ENCODE data around the gene MACO1. TPM values are rescaled to one million over a fixed set of nuclear protein-coding genes. Genes with fewer than 3 reads are reported as not detected.
A peak's percentile ranks its signal among the peaks of the same experiment; 100 is the strongest.

The MACO1 gene
- total RNA-seq, 2 experiments from 2014 or later = 24.1 to 24.9 TPM

- intact Hi-C loops (cut with DNase I, micrococcal nuclease) = no loop called here
- DNase-seq = no peak
Measured at GRCh38 chr1:25531082-25531461, 100.4 kb downstream of the MACO1 start.

GRCh38 chr1:25532970-25533369, 102.3 kb downstream of the MACO1 start:
- H3K27ac Mint-ChIP-seq = no peak overlapping the region
- no peaks in the 10 kb centered on the region for H3K27me3 Mint-ChIP-seq
- Histone ChIP-seq H3K27me3 (ENCODE audit: control insufficient read depth in 1 of 2, insufficient read depth in 2 of 2, low read length in 2 of 2) (no peaks in the 10 kb centered on the region), H3K4me3 (ENCODE audit: low read length) (no peak overlapping the region), H3K36me3 (ENCODE audit: insufficient read depth, low read length) (no peaks in the 10 kb centered on the region), H3K4me1 (ENCODE audit: insufficient read depth, low read length) (no peaks in the 10 kb centered on the region), H3K9me3 (ENCODE audit: control insufficient read depth in 1 of 2, insufficient read depth in 1 of 2, low read length in 2 of 2) (no peaks in the 10 kb centered on the region), H3K27ac (ENCODE audit: low read depth in 1 of 2, low read length in 2 of 2) (no peak overlapping the region)
- H3K4me3 Mint-ChIP-seq = no peak overlapping the region
- CTCF ChIA-PET = no interaction called here
- DNase-seq (no peak), ATAC-seq (ENCODE audit: poor library complexity) (no peak)
- peak; percentile 16 for TF ChIP-seq CTCF (IDR thresholded peaks at IDR 0.05)
- H3K9me3 Mint-ChIP-seq = no peaks in the 10 kb centered on the region
- no peaks in the 10 kb centered on the region for H3K36me3 Mint-ChIP-seq (ENCODE audit: low read depth)
- intact Hi-C loops (cut with DNase I, micrococcal nuclease) = no loop called here
- POLR2A ChIA-PET = no interaction called here
- H3K4me1 Mint-ChIP-seq (ENCODE audit: low read depth) = no peaks in the 10 kb centered on the region

More at GRCh38 chr1:25531082-25531461, 100.4 kb downstream of the MACO1 start:
- Histone ChIP-seq H3K4me3 (ENCODE audit: low read length) (no peak overlapping the region), H3K9me3 (ENCODE audit: control insufficient read depth in 1 of 2, insufficient read depth in 1 of 2, low read length in 2 of 2) (no peaks in the 10 kb centered on the region), H3K27me3 (ENCODE audit: control insufficient read depth in 1 of 2, insufficient read depth in 2 of 2, low read length in 2 of 2) (no peaks in the 10 kb centered on the region), H3K36me3 (ENCODE audit: insufficient read depth, low read length) (no peaks in the 10 kb centered on the region), H3K27ac (ENCODE audit: low read depth in 1 of 2, low read length in 2 of 2) (no peak overlapping the region), H3K4me1 (ENCODE audit: insufficient read depth, low read length) (no peaks in the 10 kb centered on the region)
- TF ChIP-seq CTCF (IDR thresholded peaks at IDR 0.05) = no peak
- POLR2A ChIA-PET = interaction anchor here (1.2 kb wide), 1 partner anchor 24 kb away, joined by 3 read pairs; no protein-coding TSS in a partner anchor
- Mint-ChIP-seq H3K4me1 (ENCODE audit: low read depth) (no peaks in the 10 kb centered on the region), H3K36me3 (ENCODE audit: low read depth) (no peaks in the 10 kb centered on the region), H3K4me3 (no peak overlapping the region), H3K27ac (no peak overlapping the region), H3K27me3 (no peaks in the 10 kb centered on the region), H3K9me3 (no peaks in the 10 kb centered on the region)
- no peak for ATAC-seq (ENCODE audit: poor library complexity)
- CTCF ChIA-PET = no interaction called here

- intact Hi-C loops (cut with DNase I, micrococcal nuclease) = no loop called here
- H3K27me3 Mint-ChIP-seq = no peaks in the 10 kb centered on the region
- ATAC-seq (ENCODE audit: poor library complexity) (no peak), DNase-seq (no peak)
- H3K9me3 Mint-ChIP-seq = no peaks in the 10 kb centered on the region
- ChIA-PET CTCF (no interaction called here), POLR2A (no interaction called here)
- H3K27ac Mint-ChIP-seq = no peak overlapping the region
- H3K4me1 Mint-ChIP-seq (ENCODE audit: low read depth) = no peaks in the 10 kb centered on the region
- no peak for TF ChIP-seq CTCF (IDR thresholded peaks at IDR 0.05)
- no peak overlapping the region for H3K4me3 Mint-ChIP-seq
- H3K27me3 ChIP-seq (ENCODE audit: control insufficient read depth in 1 of 2, insufficient read depth in 2 of 2, low read length in 2 of 2) = no peaks in the 10 kb centered on the region
- H3K9me3 ChIP-seq (ENCODE audit: control insufficient read depth in 1 of 2, insufficient read depth in 1 of 2, low read length in 2 of 2) = no peaks in the 10 kb centered on the region
- H3K36me3 ChIP-seq (ENCODE audit: insufficient read depth, low read length) = no peaks in the 10 kb centered on the region
- no peaks in the 10 kb centered on the region for H3K36me3 Mint-ChIP-seq (ENCODE audit: low read depth)
- H3K27ac ChIP-seq (ENCODE audit: low read depth in 1 of 2, low read length in 2 of 2) = no peak overlapping the region
- no peak overlapping the region for H3K4me3 ChIP-seq (ENCODE audit: low read length)
- no peaks in the 10 kb centered on the region for H3K4me1 ChIP-seq (ENCODE audit: insufficient read depth, low read length)
Measured at GRCh38 chr1:25533775-25534409, 103.2 kb downstream of the MACO1 start.
